Omental fat pad (tissue), 4 donors: ENCODE measurements around the gene BSCL2. TPM values are rescaled to one million over a fixed set of nuclear protein-coding genes. Genes with fewer than 3 reads are reported as not detected.
A peak's percentile ranks its signal among the peaks of the same experiment; 100 is the strongest.

ENCODE experiments used
- ATAC-seq: fragments of 150-250 bp; one replicate; pipeline ENCODE4 v1.9.1; 2016; ENCODE audit warnings: mild to moderate bottlenecking, moderate library complexity; ENCODE audit not compliant: low FRiP score
- DNase-seq: peaks from one replicate; pipeline ENCODE4 v3.0.0-alpha.2; 2019; ENCODE audit warnings: low spot score
- total RNA-seq, 4 donors: library from RNA; depleted of rRNA; stranded (reverse); fragments of >200 nt; gene quantifications; one replicate each; pipeline ENCODE4 v1.1.0, GENCODE V29; 2016
- TF ChIP-seq, protein P1 (sequence below), 3 donors: fragments of 450-650 bp; IDR thresholded peaks; one replicate each; pipeline ENCODE4 v1.5.1; 2016 to 2017; ENCODE audit warnings: antibody characterized with exemption in 3 of 3, mild to moderate bottlenecking in 3 of 3, moderate library complexity in 2 of 3

BSCL2 gene
- total RNA-seq, 4 donors from 2014 or later = 37.1 to 51.2 (median 48.2) TPM

DNA sequence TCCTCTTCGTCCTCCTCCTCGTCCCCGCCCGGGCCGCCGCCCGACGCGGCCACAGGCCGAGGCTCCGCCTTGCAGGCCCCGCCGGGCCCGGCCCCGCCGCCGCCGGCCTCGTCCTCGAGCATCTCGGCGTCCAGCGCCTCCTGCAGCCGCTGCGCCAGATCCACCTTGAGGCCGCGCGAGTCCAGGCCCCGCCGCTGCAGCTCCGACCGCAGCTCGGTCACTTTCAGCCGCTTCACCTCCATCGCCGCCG, 19.6 kb upstream of the BSCL2 start:
- ATAC-seq (no peak), DNase-seq (no peak)
- TF ChIP-seq, protein P1, sequence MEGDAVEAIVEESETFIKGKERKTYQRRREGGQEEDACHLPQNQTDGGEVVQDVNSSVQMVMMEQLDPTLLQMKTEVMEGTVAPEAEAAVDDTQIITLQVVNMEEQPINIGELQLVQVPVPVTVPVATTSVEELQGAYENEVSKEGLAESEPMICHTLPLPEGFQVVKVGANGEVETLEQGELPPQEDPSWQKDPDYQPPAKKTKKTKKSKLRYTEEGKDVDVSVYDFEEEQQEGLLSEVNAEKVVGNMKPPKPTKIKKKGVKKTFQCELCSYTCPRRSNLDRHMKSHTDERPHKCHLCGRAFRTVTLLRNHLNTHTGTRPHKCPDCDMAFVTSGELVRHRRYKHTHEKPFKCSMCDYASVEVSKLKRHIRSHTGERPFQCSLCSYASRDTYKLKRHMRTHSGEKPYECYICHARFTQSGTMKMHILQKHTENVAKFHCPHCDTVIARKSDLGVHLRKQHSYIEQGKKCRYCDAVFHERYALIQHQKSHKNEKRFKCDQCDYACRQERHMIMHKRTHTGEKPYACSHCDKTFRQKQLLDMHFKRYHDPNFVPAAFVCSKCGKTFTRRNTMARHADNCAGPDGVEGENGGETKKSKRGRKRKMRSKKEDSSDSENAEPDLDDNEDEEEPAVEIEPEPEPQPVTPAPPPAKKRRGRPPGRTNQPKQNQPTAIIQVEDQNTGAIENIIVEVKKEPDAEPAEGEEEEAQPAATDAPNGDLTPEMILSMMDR (IDR thresholded peaks at IDR 0.05) = no peak

GRCh38 chr11:62726156-62726914, 19.1 kb upstream of the BSCL2 start:
- ATAC-seq (peak; percentile 1), DNase-seq (no peak)
- TF ChIP-seq, protein P1 (IDR thresholded peaks at IDR 0.05) = no peak

DNA sequence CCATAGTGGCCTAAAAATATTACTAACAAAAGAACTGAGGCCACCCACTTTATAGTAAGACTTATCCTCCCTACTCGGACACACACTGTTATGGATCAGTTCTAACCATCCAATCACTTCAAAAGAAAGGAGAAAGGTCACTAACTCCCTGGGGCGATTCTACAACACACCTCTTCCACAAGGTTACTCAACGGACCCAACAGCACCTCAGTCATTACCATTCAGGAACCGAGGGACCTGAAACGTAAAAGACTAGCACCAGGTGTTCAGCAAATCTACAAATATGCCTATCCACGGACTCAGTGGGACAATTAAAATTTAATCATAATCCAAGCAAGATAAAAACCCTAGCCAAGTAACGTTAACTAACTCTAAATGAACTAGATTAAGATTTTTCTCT, 18.4 kb upstream of the BSCL2 start:
- DNase-seq (no peak), ATAC-seq (no peak)
- TF ChIP-seq, protein P1 (IDR thresholded peaks at IDR 0.05) = no peak

DNA sequence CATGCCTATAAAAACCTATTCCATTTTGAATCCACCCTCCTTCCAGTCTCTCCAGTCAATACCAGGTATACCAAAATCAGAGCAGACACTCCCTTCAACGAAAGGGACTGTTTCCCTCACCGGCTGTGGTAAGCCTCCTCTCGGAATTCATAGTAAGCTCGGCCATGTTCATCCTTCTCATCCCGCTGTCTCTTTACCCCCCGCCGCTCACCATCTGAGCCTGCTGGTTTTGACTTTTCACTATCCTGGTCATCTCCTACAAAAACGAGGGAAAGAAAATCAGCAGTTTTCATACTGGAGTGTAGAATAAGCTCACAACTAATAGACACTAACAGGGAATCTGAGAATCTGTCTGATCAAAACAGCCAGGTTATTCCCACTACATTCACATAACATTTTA, 16.9 kb upstream of the BSCL2 start:
- ATAC-seq (no peak), DNase-seq (no peak)
- TF ChIP-seq, protein P1 (IDR thresholded peaks at IDR 0.05) = no peak

DNA sequence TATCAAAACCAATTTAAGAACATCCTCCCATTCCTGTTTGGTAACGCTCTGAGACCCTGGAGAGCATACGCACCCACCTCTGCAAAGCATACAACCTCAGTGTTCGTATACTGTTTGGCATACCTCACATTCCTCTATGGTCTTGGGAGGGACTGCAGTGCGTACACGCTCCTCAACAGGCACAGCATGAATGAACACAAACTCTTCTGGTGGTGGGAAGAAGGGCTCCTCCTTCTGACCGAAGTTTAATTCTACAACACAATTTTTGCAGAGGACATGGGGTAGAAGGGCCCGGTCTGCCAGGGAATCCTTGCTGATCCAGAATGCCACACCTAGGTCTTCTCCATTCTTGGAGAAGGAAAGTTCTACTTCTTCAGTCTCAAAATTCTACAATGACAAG, 14.8 kb upstream of the BSCL2 start:
- DNase-seq (no peak), ATAC-seq (no peak)
- TF ChIP-seq, protein P1 (IDR thresholded peaks at IDR 0.05) = no peak

DNA sequence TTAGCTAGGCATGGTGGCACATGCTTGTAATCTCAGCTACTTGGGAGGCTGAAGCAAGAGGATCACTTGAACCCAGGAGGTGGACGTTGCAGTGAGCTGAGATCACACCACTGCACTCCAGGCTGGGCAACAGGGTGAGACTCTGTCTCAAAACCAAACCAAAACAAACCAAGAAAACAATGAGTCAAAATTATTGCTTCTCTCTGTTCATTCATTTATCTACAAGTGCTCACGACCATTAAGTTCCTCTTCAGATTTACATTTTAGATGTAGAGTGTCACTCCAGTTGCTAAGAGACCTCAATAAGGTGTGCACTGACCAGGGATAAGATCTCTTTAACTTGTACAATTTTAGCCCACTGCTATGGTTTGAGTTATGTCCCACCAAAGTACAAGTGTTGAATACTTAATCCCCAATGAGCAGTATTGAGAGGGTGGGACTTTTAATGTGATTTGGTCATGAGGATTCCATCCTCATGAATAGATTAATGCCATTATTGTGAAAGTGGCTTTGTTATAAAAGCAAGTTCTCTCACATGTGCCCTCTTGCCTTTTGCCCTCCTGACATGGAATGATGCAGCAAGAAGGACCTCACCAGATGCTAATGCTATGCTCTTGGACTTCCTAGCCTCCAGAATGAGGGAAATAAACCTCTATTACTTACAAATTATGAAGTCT, 12.2 kb upstream of the BSCL2 start:
- no peak for ATAC-seq
- no peak for DNase-seq
- TF ChIP-seq, protein P1 (IDR thresholded peaks at IDR 0.05) = no peak

DNA sequence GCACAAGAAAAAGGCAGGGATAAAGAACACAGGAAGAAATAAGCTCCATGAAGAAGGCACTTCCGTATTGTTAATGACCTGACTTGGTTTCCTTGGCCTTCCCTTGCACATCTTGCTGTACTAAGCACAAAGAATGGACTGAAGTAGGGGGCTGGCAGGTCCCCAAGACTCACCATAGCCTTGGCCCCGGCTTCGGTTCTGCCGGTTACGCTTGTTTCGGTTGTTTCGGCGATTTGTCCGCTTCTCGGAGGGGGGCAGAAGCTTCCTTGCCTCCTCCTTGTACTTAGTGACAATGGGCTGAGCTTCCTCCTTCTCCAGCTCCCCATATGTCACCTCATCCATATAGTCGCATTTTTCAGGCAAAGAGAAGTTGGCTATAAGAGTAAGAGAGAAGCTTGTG, 9.6 kb upstream of the BSCL2 start:
- ATAC-seq (no peak), DNase-seq (no peak)
- TF ChIP-seq, protein P1 (IDR thresholded peaks at IDR 0.05) = no peak
